BLaER1 treated with 17β-estradiol and CSF1 and Interleukin-3, amounts not matched to agents 10 nM and 100 nM (cell line): Measurements from ENCODE around the gene ZNF217.
"Not testable (repeated sequence)": the region's sequence is repeated elsewhere in the genome, so short reads cannot be mapped to it uniquely, and the experiment has no call there.

Experiments
- H3K27ac ChIP-seq, 11 experiments: shearing (Covaris generic); formaldehyde crosslinking; 2 replicates each; pipeline ENCODE4 v1.8.1; 2022
- H3K27me3 ChIP-seq, 11 experiments: shearing (Covaris generic); formaldehyde crosslinking; 2 replicates each; pipeline ENCODE4 v1.8.1; 2022
- H3K36me3 ChIP-seq, 11 experiments: shearing (Covaris generic); formaldehyde crosslinking; 2 replicates each; pipeline ENCODE4 v1.8.1; 2022
- H3K4me1 ChIP-seq, 10 experiments: shearing (Covaris generic); formaldehyde crosslinking; 2 replicates each; pipeline ENCODE4 v1.8.1; 2022
- H3K4me2 ChIP-seq, 11 experiments: shearing (Covaris generic); formaldehyde crosslinking; 2 replicates each; pipeline ENCODE4 v1.8.1; 2022
- H3K4me3 ChIP-seq, 10 experiments: shearing (Covaris generic); formaldehyde crosslinking; 2 replicates each; pipeline ENCODE4 v1.8.1; 2022
- H3K9ac ChIP-seq, 11 experiments: shearing (Covaris generic); formaldehyde crosslinking; 2 replicates each; pipeline ENCODE4 v1.8.1; 2022
- H3K9me3 ChIP-seq, 11 experiments: shearing (Covaris generic); formaldehyde crosslinking; replicated peaks in 1 of 11; 2 replicates each; pipeline ENCODE4 v1.8.1; 2022
- H4K20me1 ChIP-seq, 11 experiments: shearing (Covaris generic); formaldehyde crosslinking; 2 replicates each; pipeline ENCODE4 v1.8.1; 2022
- Cebpa-rat ChIP-seq, 11 experiments: shearing (Covaris generic); IDR thresholded peaks; 2 replicates each; pipeline ENCODE4 v1.8.1; 2022

The ZNF217 gene

GRCh38 chr20:53555816-53556215, 37.8 kb downstream of the ZNF217 start:
- Histone ChIP-seq H3K36me3 (peaks cover 0 to 20% (median 5%) of the 10 kb centered on the region in 11 experiments; a peak in 7 of 22 replicates), H3K27ac (no peak overlapping the region), H3K4me1 (peaks cover 7 to 18% (median 12%) of the 10 kb centered on the region in 10 experiments; a peak in 18 of 20 replicates), H3K27me3 (no peaks in the 10 kb centered on the region), H3K9me3 (no peaks in the 10 kb centered on the region), H3K9ac (no peak overlapping the region), H3K4me2 (peak overlapping the region in 9 of 11 experiments; percentile 0 to 68 (median 49); a peak in 16 of 22 replicates), H3K4me3 (no peak overlapping the region), H4K20me1 (peaks cover 0 to 11% (median 0%) of the 10 kb centered on the region in 11 experiments; a peak in 3 of 22 replicates)
- no peak for TF ChIP-seq Cebpa-rat (IDR thresholded peaks at IDR 0.05)

- H3K36me3 ChIP-seq, result peaks cover 0 to 13% (median under 1%) of the 10 kb centered on the region in 11 experiments; a peak in 5 of 22 replicates
- H3K4me1 ChIP-seq, result peaks cover 7 to 18% (median 12%) of the 10 kb centered on the region in 10 experiments; a peak in 18 of 20 replicates
- TF ChIP-seq Cebpa-rat (IDR thresholded peaks at IDR 0.05), result no peak
- peak overlapping the region in 9 of 11 experiments; percentile 0 to 68 (median 49); a peak in 15 of 22 replicates for H3K4me2 ChIP-seq
- no peak overlapping the region for H3K4me3 ChIP-seq
- no peaks in the 10 kb centered on the region for H3K9me3 ChIP-seq
- H3K27ac ChIP-seq, result peak overlapping the region in 1 of 11 experiments; percentile 40; a peak in 1 of 22 replicates
- H3K27me3 ChIP-seq, result no peaks in the 10 kb centered on the region
- 0 out of 22 replicates have a peak overlapping the region, but pooled peaks of 1 of the 11 experiments have one; percentile 42 for H3K9ac ChIP-seq
- H4K20me1 ChIP-seq, result peaks cover 0 to 5% (median 0%) of the 10 kb centered on the region in 11 experiments; a peak in 2 of 22 replicates
These were observed 38.6 kb downstream of the ZNF217 start for GRCh38 chr20:53555081-53555480.

GRCh38 chr20:53552572-53552893, 41.1 kb downstream of the ZNF217 start:
- H3K9me3 ChIP-seq, H3K36me3 ChIP-seq, H3K4me2 ChIP-seq, H3K4me3 ChIP-seq, H3K27ac ChIP-seq, H3K27me3 ChIP-seq, H3K9ac ChIP-seq, H4K20me1 ChIP-seq: not testable (repeated sequence)
- H3K4me1 ChIP-seq, result peaks cover 7 to 32% (median 24%) of the 10 kb centered on the region in 10 experiments; a peak in 18 of 20 replicates

GRCh38 chr20:53551719-53552571, 41.7 kb downstream of the ZNF217 start:
- H3K9me3 ChIP-seq, H3K27ac ChIP-seq: not testable (repeated sequence)

GRCh38 chr20:53550280-53551187, 43.1 kb downstream of the ZNF217 start:
- Histone ChIP-seq H3K4me2 (no peak overlapping the region), H4K20me1 (no peaks in the 10 kb centered on the region), H3K4me1 (peaks cover 3 to 28% (median 18%) of the 10 kb centered on the region in 10 experiments; a peak in 18 of 20 replicates), H3K27ac (no peak overlapping the region), H3K27me3 (no peaks in the 10 kb centered on the region), H3K9me3 (no peaks in the 10 kb centered on the region), H3K36me3 (no peaks in the 10 kb centered on the region), H3K9ac (no peak overlapping the region), H3K4me3 (no peak overlapping the region)
- TF ChIP-seq Cebpa-rat (IDR thresholded peaks at IDR 0.05), result no peak

More at GRCh38 chr20:53551719-53552571, 41.7 kb downstream of the ZNF217 start:
- H3K4me2 ChIP-seq, H3K4me3 ChIP-seq, H4K20me1 ChIP-seq, H3K36me3 ChIP-seq, H3K27me3 ChIP-seq, H3K9ac ChIP-seq: not testable (repeated sequence)
- H3K4me1 ChIP-seq, result peaks cover 7 to 37% (median 28%) of the 10 kb centered on the region in 10 experiments; a peak in 18 of 20 replicates

- Histone ChIP-seq H3K9me3 (no peaks in the 10 kb centered on the region), H3K36me3 (no peaks in the 10 kb centered on the region), H3K4me2 (peak overlapping the region in 9 of 11 experiments; percentile 11 to 35 (median 27); a peak in 9 of 22 replicates), H4K20me1 (no peaks in the 10 kb centered on the region), H3K27ac (peak overlapping the region in 1 of 11 experiments; percentile 18; a peak in 1 of 22 replicates), H3K9ac (peak overlapping the region in 2 of 11 experiments; percentile 1 to 45; a peak in 2 of 22 replicates), H3K4me3 (no peak overlapping the region), H3K4me1 (peaks cover 0 to 22% (median 13%) of the 10 kb centered on the region in 10 experiments; a peak in 15 of 20 replicates), H3K27me3 (no peaks in the 10 kb centered on the region)
- 0 out of 22 replicates have a peak, but pooled peaks of 1 of the 11 experiments have one; percentile 12 for TF ChIP-seq Cebpa-rat (IDR thresholded peaks at IDR 0.05)
These were observed 45.9 kb downstream of the ZNF217 start for GRCh38 chr20:53547664-53548239.

- H3K36me3 ChIP-seq, result no peaks in the 10 kb centered on the region
- H3K9me3 ChIP-seq, result no peaks in the 10 kb centered on the region
- H3K27me3 ChIP-seq, result no peaks in the 10 kb centered on the region
- peak overlapping the region in 3 of 11 experiments; percentile 3 to 35 (median 27); a peak in 2 of 22 replicates for H3K9ac ChIP-seq
- peaks cover 0 to 30% (median 19%) of the 10 kb centered on the region in 10 experiments; a peak in 16 of 20 replicates for H3K4me1 ChIP-seq
- H3K27ac ChIP-seq, result no peak overlapping the region; a peak in 2 of 22 replicates
- no peaks in the 10 kb centered on the region for H4K20me1 ChIP-seq
- TF ChIP-seq Cebpa-rat (IDR thresholded peaks at IDR 0.05), result no peak
- H3K4me2 ChIP-seq, result peak overlapping the region in 9 of 11 experiments; percentile 6 to 88 (median 67); a peak in 19 of 22 replicates
- H3K4me3 ChIP-seq, result no peak overlapping the region
These were observed 54.1 kb downstream of the ZNF217 start for GRCh38 chr20:53539516-53539915.

GRCh38 chr20:53536382-53536781, 57.3 kb downstream of the ZNF217 start:
- H3K9ac ChIP-seq, H4K20me1 ChIP-seq, H3K9me3 ChIP-seq, H3K27me3 ChIP-seq, H3K27ac ChIP-seq, H3K4me3 ChIP-seq, H3K4me2 ChIP-seq, H3K36me3 ChIP-seq: not testable (repeated sequence)
- H3K4me1 ChIP-seq, result peaks cover 7 to 32% (median 19%) of the 10 kb centered on the region in 10 experiments
